ENCODE results near the gene CELSR1.

Gene CELSR1, protein sequence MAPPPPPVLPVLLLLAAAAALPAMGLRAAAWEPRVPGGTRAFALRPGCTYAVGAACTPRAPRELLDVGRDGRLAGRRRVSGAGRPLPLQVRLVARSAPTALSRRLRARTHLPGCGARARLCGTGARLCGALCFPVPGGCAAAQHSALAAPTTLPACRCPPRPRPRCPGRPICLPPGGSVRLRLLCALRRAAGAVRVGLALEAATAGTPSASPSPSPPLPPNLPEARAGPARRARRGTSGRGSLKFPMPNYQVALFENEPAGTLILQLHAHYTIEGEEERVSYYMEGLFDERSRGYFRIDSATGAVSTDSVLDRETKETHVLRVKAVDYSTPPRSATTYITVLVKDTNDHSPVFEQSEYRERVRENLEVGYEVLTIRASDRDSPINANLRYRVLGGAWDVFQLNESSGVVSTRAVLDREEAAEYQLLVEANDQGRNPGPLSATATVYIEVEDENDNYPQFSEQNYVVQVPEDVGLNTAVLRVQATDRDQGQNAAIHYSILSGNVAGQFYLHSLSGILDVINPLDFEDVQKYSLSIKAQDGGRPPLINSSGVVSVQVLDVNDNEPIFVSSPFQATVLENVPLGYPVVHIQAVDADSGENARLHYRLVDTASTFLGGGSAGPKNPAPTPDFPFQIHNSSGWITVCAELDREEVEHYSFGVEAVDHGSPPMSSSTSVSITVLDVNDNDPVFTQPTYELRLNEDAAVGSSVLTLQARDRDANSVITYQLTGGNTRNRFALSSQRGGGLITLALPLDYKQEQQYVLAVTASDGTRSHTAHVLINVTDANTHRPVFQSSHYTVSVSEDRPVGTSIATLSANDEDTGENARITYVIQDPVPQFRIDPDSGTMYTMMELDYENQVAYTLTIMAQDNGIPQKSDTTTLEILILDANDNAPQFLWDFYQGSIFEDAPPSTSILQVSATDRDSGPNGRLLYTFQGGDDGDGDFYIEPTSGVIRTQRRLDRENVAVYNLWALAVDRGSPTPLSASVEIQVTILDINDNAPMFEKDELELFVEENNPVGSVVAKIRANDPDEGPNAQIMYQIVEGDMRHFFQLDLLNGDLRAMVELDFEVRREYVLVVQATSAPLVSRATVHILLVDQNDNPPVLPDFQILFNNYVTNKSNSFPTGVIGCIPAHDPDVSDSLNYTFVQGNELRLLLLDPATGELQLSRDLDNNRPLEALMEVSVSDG (N-terminal part only)

DNA sequence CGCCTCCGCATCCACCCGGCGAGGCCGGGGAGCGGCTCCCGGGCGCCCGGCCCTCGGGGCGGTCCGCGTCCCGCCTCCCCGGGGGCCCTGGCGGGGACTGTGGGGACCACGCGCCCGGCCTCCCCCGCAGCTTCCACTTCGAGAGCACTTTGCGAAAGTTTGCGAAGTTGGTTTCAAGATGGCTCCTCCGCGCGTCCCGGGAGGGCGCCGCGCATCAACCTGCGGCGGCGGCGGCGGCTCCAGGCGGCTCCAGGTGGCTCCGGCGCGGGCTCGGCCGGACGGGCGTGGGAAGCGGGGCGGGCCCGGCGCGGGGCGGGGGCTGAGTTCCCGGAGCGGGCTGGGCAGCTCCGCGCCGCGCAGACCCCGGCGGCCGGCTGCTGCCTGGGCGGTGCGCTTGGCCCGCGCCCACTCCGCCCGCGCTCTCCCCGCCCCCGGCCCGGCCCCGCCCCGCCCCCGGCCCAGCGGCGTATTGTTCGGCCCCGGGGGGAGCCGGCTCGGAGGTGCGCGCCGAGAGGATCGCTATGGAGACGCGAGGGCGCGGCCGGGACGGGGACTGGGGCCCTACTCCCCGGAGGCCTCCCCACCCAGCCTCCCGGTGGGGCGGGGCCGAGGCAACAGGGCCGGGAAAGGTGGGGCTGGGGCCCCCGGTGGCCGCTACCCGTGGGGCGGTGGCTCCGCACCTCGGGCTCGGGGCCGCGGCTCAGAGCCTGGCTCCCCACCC lies at the start of gene CELSR1:
TSS of gene CELSR1 (minus strand) at position 396 of the 721 bp plus-strand sequence. CDS start 450 bp downstream, outside the sequence.
- DNase-seq = peak in 1 of 2 donors; percentile 7

DNA sequence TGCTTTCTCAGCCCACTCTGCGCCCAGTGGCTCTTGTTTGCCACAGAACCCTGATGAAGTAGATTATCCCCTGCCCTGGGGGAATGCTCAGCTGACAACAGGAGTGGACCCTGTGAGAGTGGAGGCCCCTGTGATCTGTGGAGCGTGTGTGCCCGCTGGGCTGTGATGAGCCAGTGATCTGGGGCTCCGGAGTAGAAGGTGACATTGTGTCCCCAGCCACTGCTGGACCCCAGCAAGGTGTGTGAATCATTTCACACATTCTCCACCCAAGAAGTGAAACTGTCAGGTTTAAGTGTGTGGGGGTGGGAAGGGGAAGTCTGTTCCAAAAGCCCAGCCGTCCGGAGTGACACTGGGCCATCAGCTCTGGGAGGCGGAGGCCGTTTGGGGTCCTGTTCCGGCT lies 49.6 kb upstream of the CELSR1 start:
- peak in 1 of 2 donors; percentile 35 for DNase-seq

- DNase-seq = no peak
Observed at GRCh38 chr22:46586531-46587011, 49.2 kb upstream of the CELSR1 start.

- no peak for DNase-seq
Observed at GRCh38 chr22:46586123-46586519, 48.7 kb upstream of the CELSR1 start.

GRCh38 chr22:46585340-46586122 lies 48.1 kb upstream of the CELSR1 start:
- DNase-seq = no peak

GRCh38 chr22:46584081-46584921 lies 46.9 kb upstream of the CELSR1 start:
- DNase-seq = no peak

DNA sequence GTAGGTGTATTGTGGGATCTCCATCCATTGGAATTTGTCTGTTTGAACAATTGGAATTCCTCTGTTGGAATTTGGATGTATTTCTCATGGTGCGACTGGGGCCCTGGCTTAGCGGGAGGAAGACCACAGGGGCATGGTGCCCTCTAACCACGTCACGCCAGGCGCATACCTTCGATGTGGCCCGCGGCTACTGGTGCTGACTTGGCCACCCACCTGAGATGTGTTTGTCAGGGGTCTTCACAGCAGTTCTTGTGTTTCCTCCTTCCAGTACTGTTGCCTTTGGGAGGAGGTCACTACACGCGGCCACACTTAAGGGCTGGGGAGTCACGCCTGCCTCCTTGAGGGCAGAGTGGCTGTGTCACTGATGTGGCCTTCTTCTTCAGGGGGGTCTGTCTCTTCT lies 46.2 kb upstream of the CELSR1 start:
- no peak for DNase-seq

DNA sequence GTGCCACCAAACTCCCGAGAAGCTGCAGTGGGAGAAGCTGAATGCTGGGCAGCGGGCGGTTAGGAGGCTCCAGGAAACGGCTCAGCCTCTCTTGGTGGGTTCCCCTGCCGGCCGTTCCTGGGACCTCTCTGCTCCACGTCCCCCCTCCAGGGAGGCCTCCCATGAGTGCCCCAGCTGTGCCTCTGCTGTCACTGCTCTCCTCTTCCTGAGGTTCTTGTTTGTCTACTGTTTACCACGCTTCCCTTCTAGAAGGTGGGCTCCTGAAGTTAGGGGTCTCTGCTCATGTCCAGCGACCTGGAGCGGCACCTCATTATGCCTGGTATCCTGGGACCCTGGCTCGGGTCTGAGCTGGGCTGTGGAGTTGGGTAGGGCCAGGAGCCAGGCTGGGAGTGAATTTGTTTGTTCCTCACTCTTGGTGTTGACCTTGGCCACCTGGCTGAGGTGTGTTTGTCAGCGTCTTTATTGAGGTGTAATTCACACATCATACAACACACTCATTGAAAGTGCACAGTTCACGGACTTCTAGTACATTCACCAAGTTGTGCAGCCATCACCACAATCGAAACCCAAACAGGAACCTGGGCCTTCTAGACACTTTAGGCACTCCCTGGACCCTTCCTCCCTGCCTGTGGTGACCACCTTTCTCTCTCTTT lies 45.0 kb upstream of the CELSR1 start:
- DNase-seq = no peak

- no peak for DNase-seq
Observed at GRCh38 chr22:46581538-46582244, 44.3 kb upstream of the CELSR1 start.

DNA sequence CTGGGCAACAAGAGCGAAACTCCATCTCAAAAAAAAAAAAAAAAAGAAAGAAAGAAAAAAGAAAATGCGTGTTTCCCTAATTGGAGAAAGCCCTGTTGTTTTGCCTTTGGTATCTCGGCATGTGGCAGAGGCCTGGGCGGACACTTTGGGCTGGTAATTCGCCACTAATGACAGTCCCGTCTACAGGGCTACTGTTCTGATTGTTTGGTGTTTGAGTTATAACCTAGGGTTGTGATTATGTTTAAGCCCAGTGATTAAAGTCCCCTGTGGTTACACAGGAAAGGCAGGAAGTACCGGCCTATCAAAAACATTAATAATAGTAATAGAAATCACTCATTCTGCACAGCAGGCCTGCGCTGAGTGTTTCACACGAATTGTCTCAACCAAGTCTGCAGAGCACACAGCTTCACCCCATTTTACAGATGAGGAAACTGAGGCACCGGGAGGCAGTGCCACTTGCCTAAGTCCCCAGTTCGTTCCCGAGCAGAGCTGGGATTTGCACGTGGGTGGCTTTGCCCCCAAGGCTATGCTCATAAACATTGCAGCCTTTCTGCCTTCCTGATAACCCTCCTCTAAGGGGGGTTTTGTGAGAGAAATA lies 43.6 kb upstream of the CELSR1 start:
- DNase-seq = no peak

- no peak for DNase-seq
Observed at GRCh38 chr22:46579751-46580449, 42.5 kb upstream of the CELSR1 start.

DNA sequence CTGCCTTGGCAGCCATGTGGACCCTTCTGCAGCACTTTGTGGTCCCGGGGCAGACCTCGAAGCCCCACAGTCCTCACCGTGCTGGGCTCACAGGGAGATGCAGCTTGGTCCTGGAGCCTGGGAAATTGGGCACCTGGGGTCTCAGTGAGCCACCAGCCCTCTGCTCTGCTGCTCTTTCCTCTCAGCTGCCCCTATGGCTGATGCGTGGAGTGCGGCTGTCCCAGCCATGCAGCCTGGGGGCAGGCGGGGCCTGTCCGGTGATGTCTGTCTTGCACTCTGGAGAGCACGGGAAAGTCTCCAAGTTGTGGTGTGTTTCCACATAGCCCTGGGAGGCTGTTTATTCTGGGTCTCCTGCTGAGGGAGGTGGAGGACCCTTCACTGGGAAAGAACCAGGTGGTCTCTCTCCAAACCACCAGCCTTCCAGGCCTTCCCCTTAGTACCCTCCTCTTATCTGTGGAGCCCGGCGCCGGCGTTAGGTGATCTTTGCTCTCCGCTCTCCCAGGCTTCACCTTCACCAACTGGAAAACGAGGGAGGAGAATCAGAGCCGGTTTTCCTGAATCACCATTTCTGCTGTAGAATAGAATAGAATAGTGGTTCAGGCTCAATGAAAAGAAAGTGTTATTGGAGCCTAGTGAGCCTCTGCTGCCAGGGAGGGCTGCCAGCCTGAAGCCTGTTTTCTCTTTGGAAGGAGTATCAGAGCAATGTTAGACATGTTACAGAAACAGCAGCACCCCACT lies 41.6 kb upstream of the CELSR1 start:
- DNase-seq = no peak

DNA sequence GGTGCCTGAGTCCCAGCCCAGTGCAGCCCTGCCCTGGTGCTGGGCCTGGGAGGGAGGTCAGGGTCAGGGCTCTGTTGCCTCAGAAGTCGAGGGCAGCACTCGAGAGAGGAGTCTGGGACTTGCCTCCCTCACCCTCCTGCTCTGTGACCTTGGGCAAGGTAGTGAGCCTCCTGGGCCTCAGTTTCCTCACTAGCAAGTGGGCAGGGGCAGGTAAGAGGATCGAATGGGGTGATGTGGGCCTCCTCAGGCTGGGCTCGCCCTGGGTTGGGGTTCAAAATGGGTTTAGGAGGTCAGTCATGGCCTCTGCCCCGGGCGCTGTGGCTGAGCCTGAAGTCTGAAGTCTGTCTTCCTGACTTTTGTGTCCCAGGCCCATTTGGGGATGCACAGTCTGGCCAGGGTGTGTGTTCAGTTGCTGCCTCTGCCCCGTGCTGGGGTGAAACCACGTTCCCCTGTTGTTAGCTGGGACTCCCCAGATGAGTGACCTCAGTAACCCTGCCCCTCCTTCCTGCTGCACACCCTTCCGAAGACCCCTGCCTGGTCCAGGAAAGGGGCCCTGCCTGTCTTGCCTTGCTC lies 40.9 kb upstream of the CELSR1 start:
- no peak for DNase-seq

DNA sequence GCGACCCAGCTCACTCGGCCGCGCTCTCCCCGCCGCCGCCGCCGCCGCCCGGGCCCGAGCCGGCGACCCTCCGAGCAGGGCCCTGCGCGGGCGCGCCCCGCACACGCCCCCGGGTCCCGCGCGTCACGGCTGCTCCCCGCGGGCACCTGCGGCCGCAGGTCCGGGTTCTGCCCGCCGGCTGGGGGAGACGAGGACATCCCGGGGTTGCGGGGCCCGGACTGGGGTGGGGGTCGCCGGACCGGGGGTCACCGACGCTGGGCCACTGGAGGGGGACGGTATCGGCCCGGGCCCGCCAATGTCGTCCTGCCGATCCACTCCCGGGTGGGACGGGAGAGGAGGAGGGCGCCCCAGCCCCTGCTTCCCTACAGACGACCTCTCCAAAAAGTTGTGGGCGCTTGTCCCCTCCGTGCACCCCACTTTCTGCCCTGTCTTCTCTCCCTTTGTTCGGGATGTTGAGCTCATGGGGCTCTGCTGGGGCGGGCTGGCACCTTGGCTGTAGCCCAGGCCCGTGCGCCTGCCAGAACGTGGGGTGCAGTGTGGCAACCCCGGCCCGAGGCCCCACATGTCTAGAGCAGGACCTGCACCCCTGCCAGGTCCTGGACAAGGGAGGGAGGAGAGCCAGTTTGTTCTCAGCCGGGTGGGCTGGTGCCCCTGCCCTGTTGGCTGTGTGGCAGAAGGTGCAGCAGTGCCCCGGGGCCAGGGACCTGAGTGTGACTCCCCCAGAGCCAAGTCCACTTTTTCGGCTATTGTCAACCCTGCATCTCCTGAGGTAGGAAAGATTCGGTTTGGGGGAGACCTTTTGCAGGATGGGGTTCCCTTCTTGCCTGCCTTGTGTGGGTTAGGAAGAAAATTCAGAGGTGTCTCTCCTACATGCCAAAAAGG lies 40.2 kb upstream of the CELSR1 start:
- no peak for DNase-seq

- peak; percentile 45 to 67 for DNase-seq
Observed at GRCh38 chr22:46576556-46577367, 39.3 kb upstream of the CELSR1 start.
